ENCODE measurements around the gene TDRD10. TPM values are rescaled to one million over a fixed set of nuclear protein-coding genes. Genes with fewer than 3 reads are reported as not detected.

Gene TDRD10
- total RNA-seq, 1 experiment from 2014 or later, result 0.31 TPM

DNA sequence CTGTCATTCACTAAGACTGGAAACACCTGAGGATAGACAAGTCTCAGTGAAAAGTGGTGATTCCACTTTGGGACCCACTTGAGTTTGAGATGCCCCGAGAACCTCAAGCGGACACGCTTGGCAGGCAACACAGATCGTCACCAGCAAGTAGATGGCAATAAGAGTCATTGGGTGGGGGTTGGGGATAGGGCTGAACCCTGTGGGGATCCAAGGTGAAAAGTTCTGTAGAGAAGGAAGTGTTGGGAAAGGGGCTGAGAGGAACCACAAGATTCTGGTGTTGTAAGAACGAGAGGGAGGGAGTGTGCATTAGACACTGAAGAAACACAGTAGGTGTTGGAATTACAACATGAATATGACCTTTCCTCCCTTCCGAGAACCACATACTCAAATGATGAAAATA, 45.4 kb upstream of the TDRD10 start:
- Histone ChIP-seq H3K4ac (ENCODE audit: low read depth, low read length) (no peak overlapping the region), H3K27me3 (ENCODE audit: insufficient read depth, low read length) (no peaks in the 10 kb centered on the region), H4K8ac (replicated peaks; ENCODE audit: insufficient read length, low read depth, low read length) (no peak overlapping the region), H3K79me1 (ENCODE audit: insufficient read depth, low read depth, low read length, poor library complexity, severe bottlenecking) (no peaks in the 10 kb centered on the region), H3T11ph (ENCODE audit: low read length) (no peak overlapping the region), H3K9ac (ENCODE audit: extremely low read depth, insufficient read length, low read length) (no peak overlapping the region), H4K91ac (ENCODE audit: insufficient read length, low read depth, low read length) (no peak overlapping the region), H3K4me2 (ENCODE audit: insufficient read depth, insufficient read length, low read length) (no peak overlapping the region), H3K27ac (ENCODE audit: insufficient read length, low read depth, low read length) (no peak overlapping the region), H3K18ac (ENCODE audit: insufficient read length, low read depth, low read length) (no peak overlapping the region), H3K14ac (ENCODE audit: insufficient read depth, low read length) (no peak overlapping the region), H4K20me1 (ENCODE audit: control insufficient read depth, insufficient read depth, insufficient read length) (no peaks in the 10 kb centered on the region), H3K9me3 (ENCODE audit: control insufficient read depth, low read depth, low read length) (no peaks in the 10 kb centered on the region), H2BK12ac (ENCODE audit: insufficient read length, low read depth, low read length) (no peak overlapping the region), H2AFZ (ENCODE audit: low read length) (no peak overlapping the region), H3K4me1 (ENCODE audit: insufficient read depth, low read length) (no peaks in the 10 kb centered on the region), H2BK15ac (ENCODE audit: low read depth, low read length) (no peak overlapping the region), H3K23ac (ENCODE audit: insufficient read length, low read depth, low read length) (no peak overlapping the region), H3K23me2 (ENCODE audit: insufficient read length, low read depth, low read length, poor library complexity, severe bottlenecking) (no peaks in the 10 kb centered on the region), H2BK20ac (ENCODE audit: low read depth, low read length, poor library complexity, severe bottlenecking) (no peak overlapping the region), H2AK5ac (ENCODE audit: insufficient read length, low read length) (no peak overlapping the region), H2BK120ac (ENCODE audit: low read depth, low read length, poor library complexity, severe bottlenecking) (no peak overlapping the region), H3K56ac (ENCODE audit: insufficient read length, low read depth, low read length) (no peak overlapping the region), H4K5ac (ENCODE audit: insufficient read length, low read depth, low read length) (no peak overlapping the region), H3K79me2 (ENCODE audit: insufficient read depth, low read length) (no peaks in the 10 kb centered on the region), H2BK5ac (ENCODE audit: insufficient read length, low read length) (no peak overlapping the region)
- no CpG with 5 or more reads among the region's 6 CpGs for WGBS (ENCODE audit: extremely low coverage, insufficient read length, low lambda C conversion rate)
- Mint-ChIP-seq H3K4me1 (no peaks in the 10 kb centered on the region; a peak in 1 of 4 replicates), H3K36me3 (ENCODE audit: insufficient read depth in 1 of 3, low read depth in 3 of 3) (no peaks in the 10 kb centered on the region), H3K9me3 (no peaks in the 10 kb centered on the region), H3K27me3 (ENCODE audit: low read depth) (no peaks in the 10 kb centered on the region; the same call in none of the 2 replicates), H3K27ac (no peak overlapping the region), H3K4me3 (no peak overlapping the region)
- DNase-seq, result no peak
- TF ChIP-seq, protein P1, sequence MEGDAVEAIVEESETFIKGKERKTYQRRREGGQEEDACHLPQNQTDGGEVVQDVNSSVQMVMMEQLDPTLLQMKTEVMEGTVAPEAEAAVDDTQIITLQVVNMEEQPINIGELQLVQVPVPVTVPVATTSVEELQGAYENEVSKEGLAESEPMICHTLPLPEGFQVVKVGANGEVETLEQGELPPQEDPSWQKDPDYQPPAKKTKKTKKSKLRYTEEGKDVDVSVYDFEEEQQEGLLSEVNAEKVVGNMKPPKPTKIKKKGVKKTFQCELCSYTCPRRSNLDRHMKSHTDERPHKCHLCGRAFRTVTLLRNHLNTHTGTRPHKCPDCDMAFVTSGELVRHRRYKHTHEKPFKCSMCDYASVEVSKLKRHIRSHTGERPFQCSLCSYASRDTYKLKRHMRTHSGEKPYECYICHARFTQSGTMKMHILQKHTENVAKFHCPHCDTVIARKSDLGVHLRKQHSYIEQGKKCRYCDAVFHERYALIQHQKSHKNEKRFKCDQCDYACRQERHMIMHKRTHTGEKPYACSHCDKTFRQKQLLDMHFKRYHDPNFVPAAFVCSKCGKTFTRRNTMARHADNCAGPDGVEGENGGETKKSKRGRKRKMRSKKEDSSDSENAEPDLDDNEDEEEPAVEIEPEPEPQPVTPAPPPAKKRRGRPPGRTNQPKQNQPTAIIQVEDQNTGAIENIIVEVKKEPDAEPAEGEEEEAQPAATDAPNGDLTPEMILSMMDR (conservative IDR thresholded peaks at IDR 0.05), result no peak
